OCI-LY3 (cell line): ENCODE measurements around the gene NOSIP.

ENCODE experiments used
- H2AFZ ChIP-seq: fragments of 200-600, 300-600 bp; shearing (Covaris generic); 2 replicates; pipeline ENCODE4 v1.6.0; 2014; ENCODE audit warnings: antibody characterized with exemption, low read depth, low read length
- H3K27ac ChIP-seq: fragments of 200-600, 300-600 bp; sonication (generic); 2 replicates; pipeline ENCODE4 v1.5.1; 2014; ENCODE audit warnings: mild to moderate bottlenecking, low read length, moderate library complexity, mixed read lengths
- H3K27me3 ChIP-seq: fragments of 200-600, 300-600 bp; sonication (generic); 2 replicates; pipeline ENCODE4 v1.6.1; 2014; ENCODE audit warnings: low read depth, low read length, mixed read lengths
- H3K36me3 ChIP-seq: fragments of 200-600, 300-600 bp; sonication (generic); replicated peaks from 2 replicates; pipeline ENCODE3; 2014; ENCODE audit warnings: low read depth, low read length, mixed read lengths
- H3K4me1 ChIP-seq: fragments of 300-600, 200-600 bp; sonication (generic); 2 replicates; pipeline ENCODE4 v1.6.1; 2014; ENCODE audit warnings: low read length, mixed read lengths
- H3K4me2 ChIP-seq: fragments of 200-600, 300-600 bp; sonication (generic); 2 replicates; pipeline ENCODE4 v1.6.1; 2014; ENCODE audit warnings: low read length, mixed read lengths
- H3K4me3 ChIP-seq: fragments of 300-600, 200-600 bp; sonication (generic); 2 replicates; pipeline ENCODE4 v1.5.1; 2014; ENCODE audit warnings: antibody characterized with exemption, mild to moderate bottlenecking, low read length, moderate library complexity
- H3K79me2 ChIP-seq: fragments of 300-600, 200-600 bp; shearing (Covaris generic); 2 replicates; pipeline ENCODE4 v1.6.1; 2014; ENCODE audit warnings: mild to moderate bottlenecking, low read length, mixed read lengths
- H3K9ac ChIP-seq: fragments of 300-600, 200-600 bp; shearing (Covaris generic); 2 replicates; pipeline ENCODE4 v1.6.0; 2014; ENCODE audit warnings: mild to moderate bottlenecking, low read length, moderate library complexity
- H3K9me3 ChIP-seq: fragments of 200-600, 300-600 bp; shearing (Covaris generic); 2 replicates; pipeline ENCODE4 v1.6.1; 2014; ENCODE audit warnings: low read length, mixed read lengths; ENCODE audit not compliant: insufficient read depth
- H4K20me1 ChIP-seq: fragments of 200-600, 300-600 bp; sonication (generic); 2 replicates; pipeline ENCODE4 v1.6.1; 2016; ENCODE audit warnings: low read length, mixed read lengths; ENCODE audit not compliant: insufficient read depth
- CTCF ChIP-seq: fragments of 200-600, 300-600 bp; sonication (generic); IDR thresholded peaks from 2 replicates; pipeline ENCODE4 v1.5.1; 2014; ENCODE audit warnings: antibody characterized with exemption, low read length, low read depth
- EZH2phosphoT487 ChIP-seq: fragments of 200-600 bp; shearing (Covaris generic); IDR thresholded peaks from 2 replicates; pipeline ENCODE4 v1.6.1; 2018; ENCODE audit warnings: antibody characterized with exemption, mixed run types, low read depth

Gene NOSIP

GRCh38 chr19:49558591-49558990 lies 21.8 kb downstream of the NOSIP start:
- H3K79me2 ChIP-seq = peaks cover 3% of the 10 kb centered on the region; the same call in 1 of the 2 replicates
- no peaks in the 10 kb centered on the region for H3K9me3 ChIP-seq
- peaks cover 40% of the 10 kb centered on the region for H3K36me3 ChIP-seq
- TF ChIP-seq CTCF (no peak), EZH2phosphoT487 (no peak)
- H3K4me3 ChIP-seq = no peak overlapping the region
- no peak overlapping the region for H2AFZ ChIP-seq
- H3K27me3 ChIP-seq = no peaks in the 10 kb centered on the region
- no peak overlapping the region for H3K4me2 ChIP-seq
- H3K4me1 ChIP-seq = no peaks in the 10 kb centered on the region
- no peak overlapping the region for H3K9ac ChIP-seq
- peaks cover 16% of the 10 kb centered on the region for H4K20me1 ChIP-seq
- no peak overlapping the region for H3K27ac ChIP-seq

- peaks cover 40% of the 10 kb centered on the region for H3K36me3 ChIP-seq
- no peak overlapping the region for H3K4me2 ChIP-seq
- no peaks in the 10 kb centered on the region for H3K27me3 ChIP-seq
- H3K79me2 ChIP-seq = peaks cover 3% of the 10 kb centered on the region; the same call in 1 of the 2 replicates
- H3K4me3 ChIP-seq = no peak overlapping the region
- no peaks in the 10 kb centered on the region for H3K9me3 ChIP-seq
- TF ChIP-seq CTCF (no peak), EZH2phosphoT487 (no peak)
- no peak overlapping the region for H3K9ac ChIP-seq
- H3K4me1 ChIP-seq = no peaks in the 10 kb centered on the region
- peaks cover 16% of the 10 kb centered on the region for H4K20me1 ChIP-seq
- H3K27ac ChIP-seq = no peak overlapping the region
- no peak overlapping the region for H2AFZ ChIP-seq
Measured at GRCh38 chr19:49557641-49558325, 22.6 kb downstream of the NOSIP start.

GRCh38 chr19:49556412-49557398 lies 23.7 kb downstream of the NOSIP start:
- Histone ChIP-seq H3K4me3 (no peak overlapping the region), H3K79me2 (0 out of 2 replicates have a peak, but pooled peaks cover 3% of the 10 kb centered on the region), H3K27ac (no peak overlapping the region), H3K9me3 (no peaks in the 10 kb centered on the region), H3K36me3 (peaks cover 40% of the 10 kb centered on the region), H3K9ac (no peak overlapping the region), H3K4me1 (no peaks in the 10 kb centered on the region), H2AFZ (no peak overlapping the region), H3K4me2 (no peak overlapping the region), H4K20me1 (peaks cover 16% of the 10 kb centered on the region), H3K27me3 (no peaks in the 10 kb centered on the region)
- TF ChIP-seq EZH2phosphoT487 = no peak
- no peak for TF ChIP-seq CTCF
